HEK293 (cell line): ENCODE measurements around the gene DIP2C.

Experiments
- CTCF ChIA-PET: fragments of 350-600 bp; formaldehyde crosslinking; extraction: SDS; loops from one replicate; lab custom pipeline; 2021; ENCODE audit warnings: antibody characterized with exemption; lab: Yijun Ruan, JAX
- POLR2A ChIA-PET: fragments of 300-600 bp; formaldehyde crosslinking; extraction: SDS; loops from one replicate; lab custom pipeline; 2020; ENCODE audit warnings: antibody characterized with exemption, inconsistent platforms; lab: Yijun Ruan, JAX
- H3K27ac ChIP-seq: fragments of 200-500 bp; sonication (Bioruptor generic); 2 replicates; pipeline ENCODE4 v1.5.1; 2014; ENCODE audit warnings: low read depth, low read length, control low read depth, inconsistent platforms; ENCODE audit errors: extremely low read depth
- H3K36me3 ChIP-seq, 2 experiments: fragments of 200-500 bp in 1 of 2; sonication (Bioruptor generic) in 1 of 2; 1 replicate in 1 of 2; 2 replicates in 1 of 2; pipeline ENCODE4 v1.5.1; 2014 to 2017; ENCODE audit warnings: inconsistent platforms in 2 of 2, low read length in 2 of 2; ENCODE audit not compliant: control insufficient read depth in 2 of 2, insufficient read depth in 1 of 2
- H3K4me1 ChIP-seq: fragments of 200-500 bp; sonication (Bioruptor generic); 2 replicates; pipeline ENCODE4 v1.5.1; 2014; ENCODE audit warnings: mild to moderate bottlenecking, low read length, inconsistent platforms; ENCODE audit not compliant: control insufficient read depth, insufficient read depth
- H3K4me3 ChIP-seq: 2 replicates; pipeline ENCODE4 v1.5.1; 2011; ENCODE audit warnings: low read depth, mild to moderate bottlenecking, control low read depth, low read length, moderate library complexity
- H3K9me3 ChIP-seq: fragments of 200-500 bp; sonication (Bioruptor generic); 2 replicates; pipeline ENCODE4 v1.5.1; 2014; ENCODE audit warnings: low read depth, low read length, inconsistent platforms; ENCODE audit not compliant: control insufficient read depth, insufficient read depth
- BCL11B ChIP-seq: fragments of 450-650 bp; formaldehyde crosslinking; IDR thresholded peaks from 2 replicates; pipeline ENCODE4 v1.5.1; 2016; ENCODE audit warnings: low read depth, missing biosample characterization, missing genetic modification characterization
- FEZF1 ChIP-seq: fragments of 450-650 bp; formaldehyde crosslinking; IDR thresholded peaks from 2 replicates; pipeline ENCODE4 v1.5.1; 2016; ENCODE audit warnings: missing biosample characterization, missing genetic modification characterization
- GLIS1 ChIP-seq: fragments of 450-650 bp; formaldehyde crosslinking; IDR thresholded peaks from 2 replicates; pipeline ENCODE4 v1.5.1; 2016; ENCODE audit warnings: missing biosample characterization, missing genetic modification characterization
- SP3 ChIP-seq: fragments of 450-650 bp; formaldehyde crosslinking; IDR thresholded peaks from 2 replicates; pipeline ENCODE4 v1.5.1; 2016; ENCODE audit warnings: missing biosample characterization, missing genetic modification characterization
- TRIM28 ChIP-seq: IDR thresholded peaks from 2 replicates; pipeline ENCODE4 v1.6.1; 2011; ENCODE audit warnings: low read length, control low read depth, borderline replicate concordance
- WT1 ChIP-seq: fragments of 450-650 bp; formaldehyde crosslinking; IDR thresholded peaks from 2 replicates; pipeline ENCODE4 v1.5.1; 2016; ENCODE audit warnings: missing biosample characterization, missing genetic modification characterization
- ZNF133 ChIP-seq: fragments of 450-650 bp; formaldehyde crosslinking; IDR thresholded peaks from 2 replicates; pipeline ENCODE4 v1.5.1; 2016; ENCODE audit warnings: missing biosample characterization, missing genetic modification characterization
- ZNF24 ChIP-seq: fragments of 450-650 bp; formaldehyde crosslinking; IDR thresholded peaks from 2 replicates; pipeline ENCODE4 v1.5.1; 2016; ENCODE audit warnings: missing biosample characterization, missing genetic modification characterization
- ZNF311 ChIP-seq: fragments of 450-650 bp; formaldehyde crosslinking; IDR thresholded peaks from 2 replicates; pipeline ENCODE4 v1.5.1; 2017; ENCODE audit warnings: missing biosample characterization, missing genetic modification characterization, borderline replicate concordance
- ZNF558 ChIP-seq: fragments of 450-650 bp; formaldehyde crosslinking; IDR thresholded peaks from 2 replicates; pipeline ENCODE4 v1.5.1; 2016; ENCODE audit warnings: missing biosample characterization, missing genetic modification characterization
- ZNF664 ChIP-seq: fragments of 450-650 bp; formaldehyde crosslinking; IDR thresholded peaks from 2 replicates; pipeline ENCODE4 v1.5.1; 2016; ENCODE audit warnings: missing biosample characterization, missing genetic modification characterization
- TF ChIP-seq, protein P1 (sequence below): fragments of 450-650 bp; IDR thresholded peaks from 2 replicates; pipeline ENCODE4 v1.5.1; 2018; ENCODE audit warnings: missing biosample characterization, mild to moderate bottlenecking, missing genetic modification characterization
- TF ChIP-seq, protein P2 (sequence below): fragments of 450-650 bp; formaldehyde crosslinking; IDR thresholded peaks from 2 replicates; pipeline ENCODE4 v1.5.1; 2017; ENCODE audit warnings: missing biosample characterization, missing genetic modification characterization
- TF ChIP-seq, protein P3 (sequence below): sonication (generic); formaldehyde crosslinking; IDR thresholded peaks from 2 replicates; pipeline ENCODE4 v1.8.1; 2022; ENCODE audit warnings: mild to moderate bottlenecking, moderate library complexity, missing genetic modification reagents
- TF ChIP-seq, protein P4 (sequence below): fragments of 450-650 bp; formaldehyde crosslinking; IDR thresholded peaks from 2 replicates; pipeline ENCODE4 v1.5.1; 2016; ENCODE audit warnings: missing biosample characterization, missing genetic modification characterization

DIP2C gene

DNA sequence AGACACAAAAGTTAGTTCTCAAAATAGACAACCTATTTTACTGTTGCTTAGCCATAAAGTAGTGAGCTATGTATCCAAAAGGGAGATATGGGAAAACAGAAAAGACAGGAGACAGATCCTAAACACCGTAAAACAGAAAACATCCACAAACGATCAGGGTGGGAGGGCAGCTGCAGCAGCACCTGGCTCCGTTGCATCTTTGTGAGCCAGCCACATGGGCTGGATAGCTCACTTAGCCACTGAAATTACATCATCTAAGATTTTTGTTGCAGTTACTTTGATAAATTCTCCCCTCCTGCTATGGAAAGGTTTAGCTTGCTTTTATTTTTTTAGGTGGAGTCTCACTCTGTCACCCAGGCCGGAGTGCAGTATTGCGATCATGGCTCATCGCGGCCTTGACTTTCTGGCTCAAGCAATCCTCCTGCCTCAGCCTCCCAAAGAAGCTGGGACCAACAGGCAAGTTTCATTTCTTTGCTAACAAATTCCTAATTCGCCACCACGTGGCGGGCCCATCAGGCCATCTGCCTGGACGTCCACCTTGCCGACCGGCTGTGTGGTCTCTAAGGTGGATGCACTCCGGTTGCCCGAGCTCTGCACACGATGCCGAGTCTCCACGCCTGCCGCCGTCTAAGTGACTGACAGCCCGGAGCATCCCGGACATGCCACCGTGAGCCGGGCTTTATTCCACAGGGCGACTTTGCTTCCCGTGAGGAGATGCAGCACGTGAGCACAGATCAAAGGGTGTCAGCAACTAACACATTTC, 159.8 kb downstream of the DIP2C start:
- TF ChIP-seq ZNF133 (no peak), ZNF664 (tag by site-specific recombination) (no peak), FEZF1 (tag by site-specific recombination) (0 out of 2 replicates have a peak, but pooled peaks have one; percentile 10)
- TF ChIP-seq, protein P1, sequence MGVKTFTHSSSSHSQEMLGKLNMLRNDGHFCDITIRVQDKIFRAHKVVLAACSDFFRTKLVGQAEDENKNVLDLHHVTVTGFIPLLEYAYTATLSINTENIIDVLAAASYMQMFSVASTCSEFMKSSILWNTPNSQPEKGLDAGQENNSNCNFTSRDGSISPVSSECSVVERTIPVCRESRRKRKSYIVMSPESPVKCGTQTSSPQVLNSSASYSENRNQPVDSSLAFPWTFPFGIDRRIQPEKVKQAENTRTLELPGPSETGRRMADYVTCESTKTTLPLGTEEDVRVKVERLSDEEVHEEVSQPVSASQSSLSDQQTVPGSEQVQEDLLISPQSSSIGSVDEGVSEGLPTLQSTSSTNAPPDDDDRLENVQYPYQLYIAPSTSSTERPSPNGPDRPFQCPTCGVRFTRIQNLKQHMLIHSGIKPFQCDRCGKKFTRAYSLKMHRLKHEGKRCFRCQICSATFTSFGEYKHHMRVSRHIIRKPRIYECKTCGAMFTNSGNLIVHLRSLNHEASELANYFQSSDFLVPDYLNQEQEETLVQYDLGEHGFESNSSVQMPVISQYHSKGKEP (tag by site-specific recombination): peak; percentile 40; the same call in 1 of the 2 replicates
- TF ChIP-seq, protein P2, sequence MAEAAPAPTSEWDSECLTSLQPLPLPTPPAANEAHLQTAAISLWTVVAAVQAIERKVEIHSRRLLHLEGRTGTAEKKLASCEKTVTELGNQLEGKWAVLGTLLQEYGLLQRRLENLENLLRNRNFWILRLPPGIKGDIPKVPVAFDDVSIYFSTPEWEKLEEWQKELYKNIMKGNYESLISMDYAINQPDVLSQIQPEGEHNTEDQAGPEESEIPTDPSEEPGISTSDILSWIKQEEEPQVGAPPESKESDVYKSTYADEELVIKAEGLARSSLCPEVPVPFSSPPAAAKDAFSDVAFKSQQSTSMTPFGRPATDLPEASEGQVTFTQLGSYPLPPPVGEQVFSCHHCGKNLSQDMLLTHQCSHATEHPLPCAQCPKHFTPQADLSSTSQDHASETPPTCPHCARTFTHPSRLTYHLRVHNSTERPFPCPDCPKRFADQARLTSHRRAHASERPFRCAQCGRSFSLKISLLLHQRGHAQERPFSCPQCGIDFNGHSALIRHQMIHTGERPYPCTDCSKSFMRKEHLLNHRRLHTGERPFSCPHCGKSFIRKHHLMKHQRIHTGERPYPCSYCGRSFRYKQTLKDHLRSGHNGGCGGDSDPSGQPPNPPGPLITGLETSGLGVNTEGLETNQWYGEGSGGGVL (tag by site-specific recombination): no peak
- Histone ChIP-seq H3K4me1 (no peaks in the 10 kb centered on the region), H3K36me3 (no peaks in the 10 kb centered on the region), H3K9me3 (no peaks in the 10 kb centered on the region), H3K4me3 (no peak overlapping the region), H3K27ac (no peak overlapping the region)
- ChIA-PET POLR2A (no interaction called here), CTCF (no interaction called here)

DNA sequence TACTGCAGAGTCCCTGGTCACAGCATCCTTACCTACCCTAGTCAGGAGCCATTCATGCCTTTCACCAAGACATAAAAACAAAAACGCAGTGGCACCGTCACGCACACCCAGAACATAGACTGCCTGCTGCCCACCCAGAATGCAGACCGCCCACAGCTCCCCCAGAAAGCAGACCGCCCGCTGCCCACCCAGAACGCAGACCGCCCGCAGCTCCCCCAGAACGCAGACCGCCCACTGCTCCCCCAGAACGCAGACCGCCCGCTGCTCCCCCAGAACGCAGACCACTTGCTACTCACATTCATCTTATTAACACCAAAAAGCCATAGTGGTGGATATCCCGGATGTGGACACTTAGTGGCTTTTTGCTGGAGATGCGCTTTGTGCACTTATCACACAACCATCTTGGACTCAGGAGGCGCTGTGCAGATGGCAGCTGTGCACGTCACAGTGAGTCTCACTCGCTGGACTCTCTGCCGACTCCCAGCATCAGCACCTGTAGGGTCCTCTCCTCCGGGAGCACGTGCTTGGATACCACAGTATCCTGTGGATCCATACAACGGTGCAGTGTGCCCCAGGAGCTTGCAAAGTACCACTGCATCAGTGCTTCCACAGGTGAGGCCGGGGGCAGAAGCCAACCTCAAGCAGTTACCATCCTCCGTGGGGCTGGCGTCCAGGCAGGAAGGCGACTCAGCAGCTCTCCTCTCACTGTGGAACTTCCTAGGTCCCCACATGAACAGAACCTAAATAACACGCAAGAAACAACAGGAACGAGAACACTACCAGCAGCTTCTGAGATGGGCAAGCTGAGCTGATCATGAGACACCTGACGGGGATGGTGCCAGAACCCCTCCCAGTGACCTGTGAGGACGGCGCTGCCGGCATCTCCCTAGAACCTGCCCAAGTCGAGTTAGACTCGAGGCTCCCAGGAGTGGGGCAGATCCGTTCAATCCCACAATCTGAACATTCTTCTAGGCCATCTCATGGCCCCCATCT, 161.0 kb downstream of the DIP2C start:
- H3K27ac ChIP-seq: no peak overlapping the region
- no peaks in the 10 kb centered on the region for H3K9me3 ChIP-seq
- no peak for TF ChIP-seq WT1 (tag by site-specific recombination)
- TF ChIP-seq TRIM28: no peak
- no peak for TF ChIP-seq GLIS1
- no peak for TF ChIP-seq ZNF558
- TF ChIP-seq, protein P3, sequence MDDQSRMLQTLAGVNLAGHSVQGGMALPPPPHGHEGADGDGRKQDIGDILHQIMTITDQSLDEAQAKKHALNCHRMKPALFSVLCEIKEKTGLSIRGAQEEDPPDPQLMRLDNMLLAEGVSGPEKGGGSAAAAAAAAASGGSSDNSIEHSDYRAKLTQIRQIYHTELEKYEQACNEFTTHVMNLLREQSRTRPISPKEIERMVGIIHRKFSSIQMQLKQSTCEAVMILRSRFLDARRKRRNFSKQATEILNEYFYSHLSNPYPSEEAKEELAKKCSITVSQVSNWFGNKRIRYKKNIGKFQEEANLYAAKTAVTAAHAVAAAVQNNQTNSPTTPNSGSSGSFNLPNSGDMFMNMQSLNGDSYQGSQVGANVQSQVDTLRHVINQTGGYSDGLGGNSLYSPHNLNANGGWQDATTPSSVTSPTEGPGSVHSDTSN (CRISPR knock-in tag): no peak
- no peak for TF ChIP-seq SP3 (tag by site-specific recombination)
- TF ChIP-seq ZNF24 (tag by site-specific recombination): no peak
- no peak for TF ChIP-seq BCL11B
- TF ChIP-seq, protein P4, sequence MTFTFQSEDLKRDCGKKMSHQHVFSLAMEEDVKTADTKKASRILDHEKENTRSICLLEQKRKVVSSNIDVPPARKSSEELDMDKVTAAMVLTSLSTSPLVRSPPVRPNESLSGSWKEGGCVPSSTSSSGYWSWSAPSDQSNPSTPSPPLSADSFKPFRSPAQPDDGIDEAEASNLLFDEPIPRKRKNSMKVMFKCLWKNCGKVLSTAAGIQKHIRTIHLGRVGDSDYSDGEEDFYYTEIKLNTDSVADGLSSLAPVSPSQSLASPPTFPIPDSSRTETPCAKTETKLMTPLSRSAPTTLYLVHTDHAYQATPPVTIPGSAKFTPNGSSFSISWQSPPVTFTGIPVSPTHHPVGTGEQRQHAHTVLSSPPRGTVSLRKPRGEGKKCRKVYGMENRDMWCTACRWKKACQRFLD (tag by site-specific recombination): no peak
- no peak for TF ChIP-seq ZNF311 (tag by site-specific recombination)
- H3K4me3 ChIP-seq: no peak overlapping the region
- ChIA-PET CTCF (no interaction called here), POLR2A (no interaction called here)
- no peaks in the 10 kb centered on the region for H3K36me3 ChIP-seq
- H3K4me1 ChIP-seq: no peaks in the 10 kb centered on the region
